GM12874 (cell line): ENCODE results near the gene PPP1R12B.

Experiments used
- CTCF ChIP-seq: IDR thresholded peaks from 2 replicates; pipeline ENCODE4 v1.5.1; 2011; ENCODE audit warnings: low read depth, mild to moderate bottlenecking, control low read depth, low read length, moderate library complexity; ENCODE audit not compliant: insufficient read depth

PPP1R12B gene

DNA sequence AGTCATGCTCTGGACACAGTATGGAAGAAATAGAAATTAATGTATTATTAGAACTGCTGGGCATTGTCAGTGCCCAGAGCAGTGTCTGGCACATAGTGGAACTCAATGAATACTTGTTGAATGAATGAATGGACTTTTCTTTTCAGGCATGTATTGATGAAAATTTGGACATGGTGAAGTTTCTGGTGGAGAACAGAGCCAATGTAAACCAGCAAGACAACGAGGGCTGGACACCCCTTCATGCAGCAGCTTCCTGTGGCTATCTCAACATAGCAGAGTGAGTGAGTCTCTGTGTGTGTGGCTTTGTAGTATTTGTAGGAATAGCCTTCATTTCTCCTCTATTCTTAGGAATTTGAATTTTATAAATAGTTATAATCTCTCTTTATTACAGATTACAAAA, 68.1 kb downstream of the PPP1R12B start:
- no peak for TF ChIP-seq CTCF

DNA sequence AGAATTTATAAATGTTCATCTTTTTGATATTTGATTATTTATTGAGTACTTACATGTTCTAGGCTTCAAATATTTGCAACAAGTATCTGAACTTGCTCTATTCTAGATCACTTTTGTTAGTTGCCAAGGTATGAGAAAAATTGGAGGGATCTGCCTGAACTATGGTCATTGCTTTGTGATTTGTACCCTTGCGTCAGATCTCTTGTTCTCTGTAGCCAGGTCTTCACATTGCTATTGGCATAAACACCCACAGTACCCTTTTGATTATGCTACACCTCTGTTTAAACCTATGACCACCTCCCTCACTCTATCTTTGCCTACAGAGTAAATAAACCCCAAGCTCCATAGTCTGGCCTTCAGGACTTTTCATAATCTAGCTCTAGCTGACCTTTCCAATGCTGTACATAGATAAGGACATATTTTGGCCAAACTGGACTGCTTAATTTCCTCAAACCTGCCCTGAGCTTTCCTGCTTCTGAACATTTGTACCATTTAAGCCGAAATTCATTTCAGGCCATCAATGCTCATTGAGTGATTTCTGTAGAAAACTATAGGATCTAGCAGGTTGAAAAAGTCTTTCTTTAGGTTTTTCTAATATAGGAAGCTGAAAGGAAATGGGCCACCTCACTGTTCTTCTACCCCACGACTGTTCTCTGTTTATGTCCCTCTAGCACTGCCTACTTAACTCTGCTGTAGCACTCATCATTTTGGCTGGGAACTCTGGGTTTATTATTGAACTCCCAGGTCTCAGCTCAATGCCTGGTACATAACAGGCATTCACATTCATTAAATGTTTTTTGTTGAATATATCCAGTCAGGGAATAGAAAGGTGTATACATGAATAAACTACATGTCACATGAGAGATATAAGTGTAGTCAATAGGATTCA, 84.9 kb downstream of the PPP1R12B start:
- no peak for TF ChIP-seq CTCF

- TF ChIP-seq CTCF, result no peak
Measured at GRCh38 chr1:202434059-202434458, 85.6 kb downstream of the PPP1R12B start.

- no peak for TF ChIP-seq CTCF
Measured at GRCh38 chr1:202438393-202439174, 90.1 kb downstream of the PPP1R12B start.

DNA sequence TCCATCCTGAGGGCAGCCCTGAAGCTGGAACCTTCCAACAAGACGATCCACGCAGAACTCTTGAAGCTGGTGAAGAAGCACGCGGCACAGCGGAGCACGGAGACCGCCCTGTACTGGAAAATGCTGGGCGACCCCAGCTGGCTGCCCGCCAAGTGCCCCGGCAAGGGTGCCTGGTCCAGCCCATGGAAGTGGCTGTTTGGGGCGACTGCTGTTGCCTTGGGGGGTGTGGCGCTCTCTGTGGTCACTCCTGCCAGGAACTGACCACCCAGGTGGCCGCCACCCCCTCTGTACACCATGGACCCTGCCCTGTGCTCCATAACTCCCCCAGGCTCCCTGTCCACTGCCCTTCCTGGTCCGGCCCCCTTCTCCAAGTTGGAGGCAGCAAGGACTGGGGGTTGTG, 90.8 kb downstream of the PPP1R12B start:
- no peak for TF ChIP-seq CTCF

GRCh38 chr1:202452508-202452907, 104.0 kb downstream of the PPP1R12B start:
- no peak for TF ChIP-seq CTCF

- no peak for TF ChIP-seq CTCF
Measured at GRCh38 chr1:202462342-202463076, 114.0 kb downstream of the PPP1R12B start.
